Measurements from ENCODE around the gene FBLN7. TPM values are rescaled to one million over a fixed set of nuclear protein-coding genes. Genes with fewer than 3 reads are reported as not detected.

The FBLN7 gene
- total RNA-seq, 1 donor from 2014 or later, result 9.3 TPM

GRCh38 chr2:112195167-112195766 lies 57.1 kb downstream of the FBLN7 start:
- no peak for DNase-seq (ENCODE audit: low spot score, unreplicated experiment)
- Mint-ChIP-seq H3K27me3 (no peaks in the 10 kb centered on the region), H3K36me3 (ENCODE audit: insufficient read depth) (peaks cover 1% of the 10 kb centered on the region), H3K27ac (no peak overlapping the region), H3K9me3 (ENCODE audit: low read depth) (no peaks in the 10 kb centered on the region), H3K4me3 (ENCODE audit: low read depth) (no peak overlapping the region), H3K4me1 (ENCODE audit: low read depth) (no peaks in the 10 kb centered on the region)
- TF ChIP-seq CTCF (IDR thresholded peaks at IDR 0.05; ENCODE audit: unreplicated experiment), result no peak

- no peak for TF ChIP-seq CTCF (IDR thresholded peaks at IDR 0.05; ENCODE audit: unreplicated experiment)
- Mint-ChIP-seq H3K9me3 (ENCODE audit: low read depth) (no peaks in the 10 kb centered on the region), H3K27me3 (no peaks in the 10 kb centered on the region), H3K27ac (no peak overlapping the region), H3K4me3 (ENCODE audit: low read depth) (no peak overlapping the region), H3K36me3 (ENCODE audit: insufficient read depth) (peaks cover 1% of the 10 kb centered on the region), H3K4me1 (ENCODE audit: low read depth) (no peaks in the 10 kb centered on the region)
- no peak for DNase-seq (ENCODE audit: low spot score, unreplicated experiment)
Observed at GRCh38 chr2:112195950-112196349, 57.8 kb downstream of the FBLN7 start.

GRCh38 chr2:112197868-112198267 lies 59.7 kb downstream of the FBLN7 start:
- no peak for DNase-seq (ENCODE audit: low spot score, unreplicated experiment)
- no peak for TF ChIP-seq CTCF (IDR thresholded peaks at IDR 0.05; ENCODE audit: unreplicated experiment)
- Mint-ChIP-seq H3K27ac (no peak overlapping the region), H3K4me3 (ENCODE audit: low read depth) (no peak overlapping the region), H3K4me1 (ENCODE audit: low read depth) (no peaks in the 10 kb centered on the region), H3K9me3 (ENCODE audit: low read depth) (peaks cover 2% of the 10 kb centered on the region), H3K36me3 (ENCODE audit: insufficient read depth) (peaks cover 3% of the 10 kb centered on the region), H3K27me3 (no peaks in the 10 kb centered on the region)

GRCh38 chr2:112198780-112199179 lies 60.6 kb downstream of the FBLN7 start:
- no peak for TF ChIP-seq CTCF (IDR thresholded peaks at IDR 0.05; ENCODE audit: unreplicated experiment)
- Mint-ChIP-seq H3K27ac (no peak overlapping the region), H3K9me3 (ENCODE audit: low read depth) (peaks cover 10% of the 10 kb centered on the region), H3K27me3 (no peaks in the 10 kb centered on the region), H3K4me3 (ENCODE audit: low read depth) (no peak overlapping the region), H3K4me1 (ENCODE audit: low read depth) (no peaks in the 10 kb centered on the region), H3K36me3 (ENCODE audit: insufficient read depth) (peaks cover 3% of the 10 kb centered on the region)
- no peak for DNase-seq (ENCODE audit: low spot score, unreplicated experiment)

GRCh38 chr2:112199188-112199587 lies 61.0 kb downstream of the FBLN7 start:
- no peak for DNase-seq (ENCODE audit: low spot score, unreplicated experiment)
- Mint-ChIP-seq H3K4me1 (ENCODE audit: low read depth) (no peaks in the 10 kb centered on the region), H3K4me3 (ENCODE audit: low read depth) (no peak overlapping the region), H3K36me3 (ENCODE audit: insufficient read depth) (peaks cover 4% of the 10 kb centered on the region), H3K27ac (no peak overlapping the region), H3K9me3 (ENCODE audit: low read depth) (peaks cover 11% of the 10 kb centered on the region), H3K27me3 (no peaks in the 10 kb centered on the region)
- TF ChIP-seq CTCF (IDR thresholded peaks at IDR 0.05; ENCODE audit: unreplicated experiment), result no peak
